Neural cell (in vitro differentiated cells): ENCODE measurements around the gene ASCC1. TPM values are rescaled to one million over a fixed set of nuclear protein-coding genes. Genes with fewer than 3 reads are reported as not detected.

Source experiments
- H2AFZ ChIP-seq: fragments of 200-600, 300-800 bp; sonication (generic), shearing (Covaris generic); 2 replicates; pipeline ENCODE4 v1.6.0; 2014; ENCODE audit warnings: low read depth, mild to moderate bottlenecking, antibody characterized with exemption, low read length, moderate library complexity
- H3F3A ChIP-seq: fragments of 200-600 bp; shearing (Covaris generic); 2 replicates; pipeline ENCODE4 v1.6.1; 2016; ENCODE audit warnings: mild to moderate bottlenecking, moderate library complexity, mixed read lengths, antibody characterized with exemption, low read length; ENCODE audit not compliant: insufficient read depth, poor library complexity, severe bottlenecking
- H3K27ac ChIP-seq: fragments of 200-600, 300-800 bp; sonication (generic), shearing (Covaris generic); 2 replicates; pipeline ENCODE4 v1.5.1; 2014; ENCODE audit warnings: mild to moderate bottlenecking, low read length, moderate library complexity
- H3K27me3 ChIP-seq: fragments of 300-800, 200-600 bp; sonication (generic), shearing (Covaris generic); 2 replicates; pipeline ENCODE4 v1.6.0; 2014; ENCODE audit warnings: mild to moderate bottlenecking, low read depth, low read length, moderate library complexity; ENCODE audit not compliant: insufficient read depth
- H3K36me3 ChIP-seq: fragments of 300-800, 200-600 bp; sonication (generic), shearing (Covaris generic); 2 replicates; pipeline ENCODE4 v1.5.1; 2014; ENCODE audit warnings: mild to moderate bottlenecking, antibody characterized with exemption, low read length, moderate library complexity; ENCODE audit not compliant: insufficient read depth
- H3K4me2 ChIP-seq: fragments of 300-800, 200-600 bp; sonication (generic), shearing (Covaris generic); 2 replicates; pipeline ENCODE4 v1.6.0; 2014; ENCODE audit warnings: mild to moderate bottlenecking, low read length
- H3K4me3 ChIP-seq: fragments of 300-800, 200-600 bp; sonication (generic), shearing (Covaris generic); 2 replicates; pipeline ENCODE4 v1.5.1; 2014; ENCODE audit warnings: mild to moderate bottlenecking, low read length, moderate library complexity
- H3K79me2 ChIP-seq: fragments of 200-600 bp; shearing (Covaris generic); replicated peaks from 2 replicates; pipeline ENCODE4 v1.6.0; 2014; ENCODE audit warnings: mild to moderate bottlenecking, low read length, moderate library complexity; ENCODE audit not compliant: insufficient read depth
- H3K9ac ChIP-seq: fragments of 300-800, 200-600 bp; sonication (generic), shearing (Covaris generic); 2 replicates; pipeline ENCODE4 v1.6.1; 2016; ENCODE audit warnings: mild to moderate bottlenecking, low read length, mixed read lengths
- H3K9me2 ChIP-seq: fragments of 200-600 bp; shearing (Covaris generic); 2 replicates; pipeline ENCODE4 v1.6.1; 2016; ENCODE audit warnings: mild to moderate bottlenecking, low read length, mixed read lengths; ENCODE audit not compliant: insufficient read depth
- H3K9me3 ChIP-seq: fragments of 200-600, 300-800 bp; sonication (generic), shearing (Covaris generic); 2 replicates; pipeline ENCODE4 v1.6.1; 2016; ENCODE audit warnings: mild to moderate bottlenecking, mixed run types, low read length, moderate library complexity, mixed read lengths
- H4K20me1 ChIP-seq: fragments of 200-600 bp; shearing (Covaris generic); 2 replicates; pipeline ENCODE4 v1.6.1; 2016; ENCODE audit warnings: mild to moderate bottlenecking, mixed run types; ENCODE audit not compliant: insufficient read depth
- EP300 ChIP-seq: fragments of 450-650 bp; conservative IDR thresholded peaks from 2 replicates; pipeline ENCODE4 v1.6.1; 2014; ENCODE audit warnings: antibody characterized with exemption, mild to moderate bottlenecking, moderate library complexity; ENCODE audit not compliant: poor library complexity, severe bottlenecking
- EZH2 ChIP-seq: fragments of 200-600, 300-800 bp; shearing (Covaris generic), sonication (generic); IDR thresholded peaks from 2 replicates; pipeline ENCODE4 v1.6.1; 2014; ENCODE audit warnings: antibody characterized with exemption, low read length, borderline replicate concordance, mild to moderate bottlenecking; ENCODE audit not compliant: insufficient read depth, poor library complexity, severe bottlenecking
- MXI1 ChIP-seq: fragments of 450-650 bp; conservative IDR thresholded peaks from 2 replicates; pipeline ENCODE4 v1.6.1; 2014; ENCODE audit warnings: antibody characterized with exemption, mild to moderate bottlenecking; ENCODE audit not compliant: poor library complexity, severe bottlenecking
- POLR2AphosphoS5 ChIP-seq: IDR thresholded peaks from 2 replicates; pipeline ENCODE4 v1.6.1; 2012
- RAD21 ChIP-seq: fragments of 450-650 bp; conservative IDR thresholded peaks from 2 replicates; pipeline ENCODE4 v1.6.1; 2014; ENCODE audit warnings: antibody characterized with exemption, mild to moderate bottlenecking, moderate library complexity
- SMC3 ChIP-seq: fragments of 450-650 bp; conservative IDR thresholded peaks from 2 replicates; pipeline ENCODE4 v1.6.1; 2014; ENCODE audit warnings: antibody characterized with exemption, mild to moderate bottlenecking, moderate library complexity; ENCODE audit not compliant: poor library complexity
- TAF1 ChIP-seq: IDR thresholded peaks from 2 replicates; pipeline ENCODE4 v1.6.1; 2012; ENCODE audit warnings: low read depth
- polyA plus RNA-seq: library from polyadenylated mRNA; depleted of rRNA; stranded (reverse); fragments of >200 nt; gene quantifications from 2 replicates; pipeline ENCODE4 v1.2.3, GENCODE V29; 2014
- TF ChIP-seq, protein P1 (sequence below): IDR thresholded peaks from 2 replicates; pipeline ENCODE4 v1.6.1; 2012; ENCODE audit warnings: borderline replicate concordance
- TF ChIP-seq, protein P2 (sequence below): fragments of 450-650 bp; IDR thresholded peaks from 2 replicates; pipeline ENCODE4 v1.5.1; 2014; ENCODE audit warnings: antibody characterized with exemption, mild to moderate bottlenecking, moderate library complexity; ENCODE audit not compliant: poor library complexity, severe bottlenecking

The ASCC1 gene
- polyA plus RNA-seq, 1 donor from 2014 or later: 39.6 TPM

DNA sequence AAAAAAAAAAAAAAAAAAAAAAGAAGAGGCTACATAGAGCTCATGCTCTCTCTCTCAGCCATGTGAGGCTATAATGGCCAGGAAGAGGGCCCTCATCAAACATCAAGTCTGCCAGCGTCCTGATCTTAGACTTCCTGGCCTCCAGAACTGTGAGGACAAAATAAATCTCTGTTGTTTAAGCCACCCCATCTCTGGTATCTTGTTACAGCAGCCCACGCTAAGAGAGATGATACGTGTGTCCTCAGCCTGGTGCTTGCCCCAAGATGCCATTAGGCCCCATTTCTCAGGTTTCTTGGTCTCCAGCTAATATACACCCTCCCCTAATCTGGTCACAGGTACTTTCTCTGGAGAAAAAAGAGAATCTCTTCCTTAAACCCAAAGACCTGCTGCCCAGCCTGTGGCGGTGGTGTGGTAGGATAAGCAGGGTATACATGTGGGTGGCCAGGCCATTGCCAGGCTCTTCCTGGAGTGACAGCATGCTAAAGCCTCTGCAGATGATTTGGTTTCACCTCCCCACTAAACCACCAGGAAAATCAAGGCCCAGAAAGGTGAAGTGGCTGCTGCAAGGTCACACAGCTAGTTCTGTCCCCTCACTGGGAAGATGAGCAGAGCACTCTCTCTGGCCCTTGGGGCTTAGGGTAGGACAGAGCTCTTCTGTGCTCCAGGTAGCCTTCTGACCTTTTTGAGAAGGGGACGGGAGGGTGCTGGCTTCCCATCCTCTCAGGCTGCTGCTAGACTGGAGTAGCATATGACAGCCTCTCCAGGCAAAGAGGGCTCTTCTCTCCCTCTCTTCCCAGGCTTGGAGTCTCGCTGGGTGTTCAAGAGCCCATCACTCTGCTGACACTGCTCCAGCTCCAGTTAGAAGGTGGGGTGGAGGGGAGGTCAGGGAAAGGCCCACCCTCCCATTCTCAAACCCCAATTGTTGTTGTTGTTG is 133.0 kb downstream of the ASCC1 start (continued):
- TF ChIP-seq MXI1 (no peak), TAF1 (no peak)

DNA sequence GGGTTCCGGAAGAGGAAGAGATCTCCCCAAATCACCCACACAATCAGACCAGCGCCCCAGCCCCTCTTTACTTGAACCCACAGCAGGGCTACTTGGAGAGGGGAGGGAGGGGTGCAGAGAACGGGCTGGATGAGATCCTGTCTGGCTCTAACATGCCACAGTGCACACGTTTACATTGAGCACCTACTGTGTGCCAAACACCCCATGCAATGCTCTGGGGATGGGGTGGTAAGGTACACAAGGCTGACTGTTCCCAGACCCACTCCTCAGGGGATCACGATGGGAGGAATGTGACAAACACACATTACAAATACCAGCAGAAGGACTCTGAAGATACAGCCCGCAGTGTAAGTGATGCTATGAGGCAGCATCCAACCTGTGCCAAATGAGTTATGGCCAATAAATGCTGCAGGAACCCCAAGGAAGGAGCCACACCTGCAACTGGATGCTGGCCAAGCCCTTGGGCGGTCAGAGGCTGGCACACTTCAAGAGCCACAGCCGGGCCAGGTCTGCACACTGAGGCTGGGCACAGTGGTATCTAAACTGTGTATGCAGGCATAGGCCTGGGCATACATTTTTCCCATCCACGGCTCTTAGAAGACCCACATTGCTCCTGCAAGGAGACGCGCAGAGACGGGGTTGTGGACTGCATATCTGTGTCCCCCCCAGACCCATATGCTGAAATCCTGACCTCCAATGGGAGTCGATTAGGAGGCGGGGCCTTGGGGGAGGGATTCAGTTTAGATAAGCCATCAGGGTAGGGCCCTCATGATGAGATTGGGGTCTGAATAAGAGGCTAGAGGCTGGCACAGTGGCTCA is 134.1 kb downstream of the ASCC1 start:
- Histone ChIP-seq H3K9ac (no peak overlapping the region), H4K20me1 (no peaks in the 10 kb centered on the region), H3K9me3 (no peaks in the 10 kb centered on the region), H3K27ac (no peak overlapping the region), H3K4me3 (no peak overlapping the region), H3K36me3 (no peaks in the 10 kb centered on the region), H3K9me2 (no peaks in the 10 kb centered on the region), H3K27me3 (peaks cover 26% of the 10 kb centered on the region), H3F3A (no peaks in the 10 kb centered on the region), H3K79me2 (no peaks in the 10 kb centered on the region), H2AFZ (no peak overlapping the region), H3K4me2 (no peak overlapping the region)
- TF ChIP-seq TAF1 (no peak), EZH2 (no peak), POLR2AphosphoS5 (no peak)
- TF ChIP-seq, protein P1, sequence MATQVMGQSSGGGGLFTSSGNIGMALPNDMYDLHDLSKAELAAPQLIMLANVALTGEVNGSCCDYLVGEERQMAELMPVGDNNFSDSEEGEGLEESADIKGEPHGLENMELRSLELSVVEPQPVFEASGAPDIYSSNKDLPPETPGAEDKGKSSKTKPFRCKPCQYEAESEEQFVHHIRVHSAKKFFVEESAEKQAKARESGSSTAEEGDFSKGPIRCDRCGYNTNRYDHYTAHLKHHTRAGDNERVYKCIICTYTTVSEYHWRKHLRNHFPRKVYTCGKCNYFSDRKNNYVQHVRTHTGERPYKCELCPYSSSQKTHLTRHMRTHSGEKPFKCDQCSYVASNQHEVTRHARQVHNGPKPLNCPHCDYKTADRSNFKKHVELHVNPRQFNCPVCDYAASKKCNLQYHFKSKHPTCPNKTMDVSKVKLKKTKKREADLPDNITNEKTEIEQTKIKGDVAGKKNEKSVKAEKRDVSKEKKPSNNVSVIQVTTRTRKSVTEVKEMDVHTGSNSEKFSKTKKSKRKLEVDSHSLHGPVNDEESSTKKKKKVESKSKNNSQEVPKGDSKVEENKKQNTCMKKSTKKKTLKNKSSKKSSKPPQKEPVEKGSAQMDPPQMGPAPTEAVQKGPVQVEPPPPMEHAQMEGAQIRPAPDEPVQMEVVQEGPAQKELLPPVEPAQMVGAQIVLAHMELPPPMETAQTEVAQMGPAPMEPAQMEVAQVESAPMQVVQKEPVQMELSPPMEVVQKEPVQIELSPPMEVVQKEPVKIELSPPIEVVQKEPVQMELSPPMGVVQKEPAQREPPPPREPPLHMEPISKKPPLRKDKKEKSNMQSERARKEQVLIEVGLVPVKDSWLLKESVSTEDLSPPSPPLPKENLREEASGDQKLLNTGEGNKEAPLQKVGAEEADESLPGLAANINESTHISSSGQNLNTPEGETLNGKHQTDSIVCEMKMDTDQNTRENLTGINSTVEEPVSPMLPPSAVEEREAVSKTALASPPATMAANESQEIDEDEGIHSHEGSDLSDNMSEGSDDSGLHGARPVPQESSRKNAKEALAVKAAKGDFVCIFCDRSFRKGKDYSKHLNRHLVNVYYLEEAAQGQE: no peak

- Histone ChIP-seq H3K4me3 (no peak overlapping the region), H3K27ac (no peak overlapping the region), H3F3A (no peaks in the 10 kb centered on the region), H2AFZ (no peak overlapping the region), H3K36me3 (no peaks in the 10 kb centered on the region), H3K27me3 (peaks cover 18% of the 10 kb centered on the region), H3K79me2 (no peaks in the 10 kb centered on the region), H3K4me2 (no peak overlapping the region), H3K9ac (no peak overlapping the region), H3K9me2 (no peaks in the 10 kb centered on the region), H4K20me1 (no peaks in the 10 kb centered on the region), H3K9me3 (no peaks in the 10 kb centered on the region)
- TF ChIP-seq MXI1 (no peak), EZH2 (no peak), SMC3 (no peak), EP300 (no peak), TAF1 (no peak), POLR2AphosphoS5 (no peak), RAD21 (no peak)
- TF ChIP-seq, protein P1: no peak
- TF ChIP-seq, protein P2, sequence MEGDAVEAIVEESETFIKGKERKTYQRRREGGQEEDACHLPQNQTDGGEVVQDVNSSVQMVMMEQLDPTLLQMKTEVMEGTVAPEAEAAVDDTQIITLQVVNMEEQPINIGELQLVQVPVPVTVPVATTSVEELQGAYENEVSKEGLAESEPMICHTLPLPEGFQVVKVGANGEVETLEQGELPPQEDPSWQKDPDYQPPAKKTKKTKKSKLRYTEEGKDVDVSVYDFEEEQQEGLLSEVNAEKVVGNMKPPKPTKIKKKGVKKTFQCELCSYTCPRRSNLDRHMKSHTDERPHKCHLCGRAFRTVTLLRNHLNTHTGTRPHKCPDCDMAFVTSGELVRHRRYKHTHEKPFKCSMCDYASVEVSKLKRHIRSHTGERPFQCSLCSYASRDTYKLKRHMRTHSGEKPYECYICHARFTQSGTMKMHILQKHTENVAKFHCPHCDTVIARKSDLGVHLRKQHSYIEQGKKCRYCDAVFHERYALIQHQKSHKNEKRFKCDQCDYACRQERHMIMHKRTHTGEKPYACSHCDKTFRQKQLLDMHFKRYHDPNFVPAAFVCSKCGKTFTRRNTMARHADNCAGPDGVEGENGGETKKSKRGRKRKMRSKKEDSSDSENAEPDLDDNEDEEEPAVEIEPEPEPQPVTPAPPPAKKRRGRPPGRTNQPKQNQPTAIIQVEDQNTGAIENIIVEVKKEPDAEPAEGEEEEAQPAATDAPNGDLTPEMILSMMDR: no peak
Measured at GRCh38 chr10:72081210-72081609, 134.9 kb downstream of the ASCC1 start.
